Measurements from ENCODE around the gene EPPIN. TPM values are rescaled to one million over a fixed set of nuclear protein-coding genes. Genes with fewer than 3 reads are reported as not detected.

Gene EPPIN
- polyA plus RNA-seq, 3 donors = 0.20 to 0.47 (median 0.36) TPM

Other genes starting within 250 kb of the EPPIN start
- gene RBPJL, start 240.6 kb downstream of the EPPIN start, polyA plus RNA-seq (ENCODE audit: insufficient read length in 3 of 3) = not detected
- under 1 TPM; 0.21 to 0.43 (median 0.34) TPM for gene MATN4, start 239.1 kb downstream of the EPPIN start, polyA plus RNA-seq (ENCODE audit: insufficient read length in 3 of 3)
- gene SDC4, start 199.0 kb downstream of the EPPIN start, polyA plus RNA-seq (ENCODE audit: insufficient read length in 3 of 3) = 100 to 1,000 TPM; 136 to 187 (median 157) TPM
- gene SYS1, start 184.2 kb downstream of the EPPIN start, polyA plus RNA-seq (ENCODE audit: insufficient read length in 3 of 3) = 10 to 100 TPM; 32.0 to 36.5 (median 36.1) TPM
- gene TP53TG5, start 169.1 kb downstream of the EPPIN start, polyA plus RNA-seq (ENCODE audit: insufficient read length in 3 of 3) = 1 to 10 TPM; 1.3 to 3.0 (median 2.0) TPM
- gene DBNDD2, start 139.1 kb downstream of the EPPIN start, polyA plus RNA-seq (ENCODE audit: insufficient read length in 3 of 3) = 10 to 100 TPM; 24.3 to 25.7 (median 24.8) TPM
- 10 to 100 TPM; 98.2 to 99.1 (median 98.8) TPM for gene PIGT, start 131.3 kb downstream of the EPPIN start, polyA plus RNA-seq (ENCODE audit: insufficient read length in 3 of 3)
- gene WFDC2, start 77.6 kb downstream of the EPPIN start, polyA plus RNA-seq (ENCODE audit: insufficient read length in 3 of 3) = 100 to 1,000 TPM; 204 to 219 (median 205) TPM
- gene SPINT3, start 31.8 kb downstream of the EPPIN start, polyA plus RNA-seq (ENCODE audit: insufficient read length in 3 of 3) = not detected
- under 1 TPM in 1 of 3 donors, not detected in 2; 0.37 TPM for gene WFDC6, start 7.9 kb downstream of the EPPIN start, polyA plus RNA-seq (ENCODE audit: insufficient read length in 3 of 3)
- gene WFDC8, start 31.9 kb upstream of the EPPIN start, polyA plus RNA-seq (ENCODE audit: insufficient read length in 3 of 3) = under 1 TPM in 1 of 3 donors, not detected in 2; 0.24 TPM
- gene WFDC10A, start 82.3 kb upstream of the EPPIN start, polyA plus RNA-seq (ENCODE audit: insufficient read length in 3 of 3) = not detected
- gene WFDC9, start 83.9 kb upstream of the EPPIN start, polyA plus RNA-seq (ENCODE audit: insufficient read length in 3 of 3) = not detected
- not detected for gene WFDC11, start 122.8 kb upstream of the EPPIN start, polyA plus RNA-seq (ENCODE audit: insufficient read length in 3 of 3)
- not detected for gene WFDC13, start 154.6 kb upstream of the EPPIN start, polyA plus RNA-seq (ENCODE audit: insufficient read length in 3 of 3)
- gene WFDC10B, start 157.6 kb upstream of the EPPIN start, polyA plus RNA-seq (ENCODE audit: insufficient read length in 3 of 3) = not detected
- not detected for gene SPINT4, start 174.9 kb upstream of the EPPIN start, polyA plus RNA-seq (ENCODE audit: insufficient read length in 3 of 3)
- gene WFDC3, start 244.5 kb upstream of the EPPIN start, polyA plus RNA-seq (ENCODE audit: insufficient read length in 3 of 3) = 1 to 10 TPM in 2 of 3 donors, under 1 TPM in 1; 0.36 to 1.6 (median 1.4) TPM
- 10 to 100 TPM; 34.8 to 40.1 (median 39.3) TPM for gene DNTTIP1, start 244.6 kb upstream of the EPPIN start, polyA plus RNA-seq (ENCODE audit: insufficient read length in 3 of 3)

All from renal pelvis (tissue), 3 donors.